OCI-LY7 (cell line): ENCODE results near the gene TRDN. TPM values are rescaled to one million over a fixed set of nuclear protein-coding genes. Genes with fewer than 3 reads are reported as not detected.

Experiments used
- BruUV-seq: library from RNA; stranded (reverse); fragments of 400-500 nt; replicated peaks from 2 replicates; lab custom pipeline; 2021; lab: Mats Ljungman, UMichigan
- CTCF ChIA-PET: fragments of 300-600 bp; sonication (Branson Sonifier 250); formaldehyde crosslinking; loops from one replicate; lab custom pipeline; 2022; ENCODE audit warnings: antibody characterized with exemption; ENCODE audit not compliant: unreplicated experiment; lab: Charles Lee
- POLR2A ChIA-PET: fragments of 300-600 bp; sonication (Branson Sonifier 250); formaldehyde crosslinking; loops from one replicate; lab custom pipeline; 2022; ENCODE audit warnings: antibody characterized with exemption; lab: Charles Lee
- DNase-seq: peaks from one replicate; pipeline ENCODE4 v3.0.0-alpha.2; 2015; ENCODE audit warnings: low spot score
- H2AFZ ChIP-seq: fragments of 200-600 bp; sonication (generic), shearing (Covaris generic); 2 replicates; pipeline ENCODE4 v1.6.1; 2014; ENCODE audit warnings: mild to moderate bottlenecking, antibody characterized with exemption, low read length, moderate library complexity
- H3K27ac ChIP-seq: fragments of 200-600 bp; sonication (generic); 2 replicates; pipeline ENCODE4 v1.5.1; 2014; ENCODE audit warnings: mixed run types, low read depth, mild to moderate bottlenecking, moderate library complexity, low read length, inconsistent platforms; ENCODE audit not compliant: poor library complexity, severe bottlenecking
- H3K36me3 ChIP-seq: fragments of 200-600 bp; sonication (generic); 2 replicates; pipeline ENCODE4 v1.6.1; 2014; ENCODE audit warnings: mild to moderate bottlenecking, antibody characterized with exemption, low read length, moderate library complexity, mixed read lengths; ENCODE audit not compliant: insufficient read depth
- H3K4me1 ChIP-seq: fragments of 200-600 bp; sonication (generic); 2 replicates; pipeline ENCODE4 v1.5.1; 2014; ENCODE audit warnings: mild to moderate bottlenecking, low read length; ENCODE audit not compliant: insufficient read depth, poor library complexity, severe bottlenecking
- H3K4me2 ChIP-seq: fragments of 200-600 bp; sonication (generic); 2 replicates; pipeline ENCODE4 v1.6.1; 2014; ENCODE audit warnings: mild to moderate bottlenecking, low read length
- H3K4me3 ChIP-seq: fragments of 200-600 bp; sonication (generic); 2 replicates; pipeline ENCODE4 v1.5.1; 2014; ENCODE audit warnings: mild to moderate bottlenecking, low read depth, low read length; ENCODE audit not compliant: poor library complexity, severe bottlenecking
- H3K79me2 ChIP-seq: fragments of 200-600 bp; sonication (generic); 2 replicates; pipeline ENCODE4 v1.6.1; 2016; ENCODE audit warnings: low read depth, mild to moderate bottlenecking, low read length, moderate library complexity, mixed read lengths; ENCODE audit not compliant: insufficient read depth
- H3K9me2 ChIP-seq: fragments of 200-600 bp; sonication (generic); 2 replicates; pipeline ENCODE4 v1.6.1; 2016; ENCODE audit warnings: mild to moderate bottlenecking, low read length, mixed read lengths; ENCODE audit not compliant: insufficient read depth
- H3K9me3 ChIP-seq: fragments of 200-600 bp; sonication (generic); 2 replicates; pipeline ENCODE4 v1.6.1; 2014; ENCODE audit warnings: mild to moderate bottlenecking, mixed run types, low read length, mixed read lengths
- H4K20me1 ChIP-seq: fragments of 200-600 bp; sonication (generic); 2 replicates; pipeline ENCODE4 v1.6.1; 2014; ENCODE audit warnings: mild to moderate bottlenecking, antibody characterized with exemption, low read length, moderate library complexity, mixed read lengths; ENCODE audit not compliant: insufficient read depth
- CTCF ChIP-seq: fragments of 200-600 bp; sonication (generic); conservative IDR thresholded peaks from 2 replicates; pipeline ENCODE4 v1.5.1; 2014; ENCODE audit warnings: mild to moderate bottlenecking, antibody characterized with exemption, low read length, moderate library complexity, mixed read lengths
- EZH2phosphoT487 ChIP-seq: fragments of 200-600 bp; sonication (generic); IDR thresholded peaks from 2 replicates; pipeline ENCODE4 v1.6.1; 2018; ENCODE audit warnings: low read depth, borderline replicate concordance, mild to moderate bottlenecking, mixed run types, antibody characterized with exemption, low read length, moderate library complexity, mixed read lengths
- intact Hi-C: fragments of 100-400 bp; cut with micrococcal nuclease; formaldehyde crosslinking; loops from one replicate; pipeline ENCODE4 v1.10.0; 2022; ENCODE audit not compliant: unreplicated experiment
- total RNA-seq, 2 experiments: library from RNA; depleted of rRNA in 1 of 2; stranded (reverse); fragments of >200 nt in 1 of 2; shearing (Covaris generic) in 1 of 2; gene quantifications; 2 replicates each; pipeline ENCODE4 v1.2.3, GENCODE V29; 2014 to 2022

The TRDN gene
- total RNA-seq, 2 experiments from 2014 or later = not detected

GRCh38 chr6:123288649-123289048, 348.1 kb downstream of the TRDN start:
- no TSS peak for BruUV-seq
- ChIA-PET POLR2A (no interaction called here), CTCF (no interaction called here)
- Histone ChIP-seq H2AFZ (no peak overlapping the region), H3K9me3 (no peaks in the 10 kb centered on the region), H3K9me2 (no peaks in the 10 kb centered on the region), H3K4me1 (no peaks in the 10 kb centered on the region), H3K27ac (no peak overlapping the region), H3K4me3 (no peak overlapping the region), H3K79me2 (no peaks in the 10 kb centered on the region), H3K36me3 (no peaks in the 10 kb centered on the region), H3K4me2 (no peak overlapping the region), H4K20me1 (no peaks in the 10 kb centered on the region)
- intact Hi-C loops = no loop called here
- no peak for TF ChIP-seq EZH2phosphoT487
- no peak for TF ChIP-seq CTCF
- DNase-seq = no peak

GRCh38 chr6:123276546-123276980, 360.2 kb downstream of the TRDN start:
- no peak overlapping the region for H3K27ac ChIP-seq
- H3K4me3 ChIP-seq = no peak overlapping the region
- intact Hi-C loops = no loop called here
- H4K20me1 ChIP-seq = no peaks in the 10 kb centered on the region
- no peaks in the 10 kb centered on the region for H3K36me3 ChIP-seq
- BruUV-seq = no TSS peak
- H3K9me2 ChIP-seq = no peaks in the 10 kb centered on the region
- CTCF ChIA-PET = no interaction called here
- H3K9me3 ChIP-seq = no peaks in the 10 kb centered on the region
- no peak for TF ChIP-seq EZH2phosphoT487
- no peak for TF ChIP-seq CTCF
- H3K79me2 ChIP-seq = no peaks in the 10 kb centered on the region
- DNase-seq = no peak
- no peaks in the 10 kb centered on the region for H3K4me1 ChIP-seq
- no peak overlapping the region for H2AFZ ChIP-seq
- POLR2A ChIA-PET = no interaction called here
- no peak overlapping the region for H3K4me2 ChIP-seq

- TF ChIP-seq EZH2phosphoT487 = no peak
- no peak for TF ChIP-seq CTCF
- Histone ChIP-seq H3K4me2 (no peak overlapping the region), H3K9me2 (no peaks in the 10 kb centered on the region), H4K20me1 (no peaks in the 10 kb centered on the region), H3K36me3 (no peaks in the 10 kb centered on the region), H3K4me1 (no peaks in the 10 kb centered on the region), H3K9me3 (no peaks in the 10 kb centered on the region), H3K79me2 (no peaks in the 10 kb centered on the region), H2AFZ (no peak overlapping the region), H3K27ac (no peak overlapping the region), H3K4me3 (no peak overlapping the region)
- POLR2A ChIA-PET = interaction anchor here (0.6 to 1.3 kb wide), 2 partner anchors 9 to 109 kb away, joined by 4 to 5 read pairs; no protein-coding TSS in a partner anchor
- CTCF ChIA-PET = no interaction called here
- BruUV-seq = no TSS peak
- intact Hi-C loops = no loop called here
- no peak for DNase-seq
These were observed 372.8 kb downstream of the TRDN start for GRCh38 chr6:123263981-123264380.
